HCT116 (cell line): Measurements from ENCODE around the gene CACNA1E.
"Not testable (repeated sequence)": the region's sequence is repeated elsewhere in the genome, so short reads cannot be mapped to it uniquely, and the experiment has no call there.

ENCODE experiments used
- JUND ChIP-seq: IDR thresholded peaks from 2 replicates; pipeline ENCODE4 v1.6.1; 2012
- TF ChIP-seq, protein P1 (sequence below), 3 experiments: fragments of 200-600 bp in 1 of 3; sonication (generic) in 1 of 3; IDR thresholded peaks in 2 of 3; conservative IDR thresholded peaks in 1 of 3; 2 replicates each; pipeline ENCODE4 v1.5.1; 2012 to 2017; ENCODE audit warnings: low read depth in 2 of 3, low read length in 2 of 3, antibody characterized with exemption in 1 of 3, borderline replicate concordance in 1 of 3, control low read depth in 1 of 3, mild to moderate bottlenecking in 1 of 3, mixed read lengths in 1 of 3, mixed run types in 1 of 3, moderate library complexity in 1 of 3; ENCODE audit not compliant: insufficient read depth in 1 of 3
- TF ChIP-seq, protein P2 (sequence below): IDR thresholded peaks from 2 replicates; pipeline ENCODE4 v1.6.1; 2012

DNA sequence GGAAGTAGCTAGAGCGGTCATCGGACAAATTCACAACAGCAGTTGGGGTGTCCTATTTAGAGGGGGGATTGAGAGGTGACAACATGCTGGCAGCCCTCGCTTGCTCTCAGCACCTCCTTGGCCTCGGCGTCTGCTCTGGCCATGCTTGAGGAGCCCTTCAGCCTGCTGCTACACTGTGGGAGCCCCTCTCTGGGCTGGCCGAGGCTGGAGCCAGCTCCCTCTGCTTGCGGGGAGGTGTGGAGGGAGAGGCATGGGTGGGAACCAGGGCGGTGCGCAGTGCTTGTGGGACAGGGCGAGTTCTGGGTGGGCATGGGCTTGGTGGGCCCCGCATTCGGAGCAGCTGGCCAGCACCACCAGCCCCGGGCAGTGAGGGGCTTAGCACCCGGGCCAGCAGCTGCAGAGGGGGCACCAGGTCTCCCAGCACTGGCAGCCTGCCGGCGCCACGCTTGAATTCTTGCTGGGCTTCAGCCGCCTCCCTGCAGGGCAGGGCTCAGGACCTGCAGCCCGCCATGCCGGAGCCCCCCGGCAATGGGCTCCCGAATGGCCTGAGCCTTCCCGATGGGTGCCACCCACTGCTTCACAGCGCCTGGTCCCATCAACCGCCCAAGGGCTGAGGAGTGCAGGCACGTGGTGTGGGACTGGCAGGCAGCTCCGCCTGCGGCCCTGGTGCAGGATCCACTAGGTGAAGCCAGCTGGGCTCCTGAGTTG, 349.0 kb downstream of the CACNA1E start:
- TF ChIP-seq, protein P1, sequence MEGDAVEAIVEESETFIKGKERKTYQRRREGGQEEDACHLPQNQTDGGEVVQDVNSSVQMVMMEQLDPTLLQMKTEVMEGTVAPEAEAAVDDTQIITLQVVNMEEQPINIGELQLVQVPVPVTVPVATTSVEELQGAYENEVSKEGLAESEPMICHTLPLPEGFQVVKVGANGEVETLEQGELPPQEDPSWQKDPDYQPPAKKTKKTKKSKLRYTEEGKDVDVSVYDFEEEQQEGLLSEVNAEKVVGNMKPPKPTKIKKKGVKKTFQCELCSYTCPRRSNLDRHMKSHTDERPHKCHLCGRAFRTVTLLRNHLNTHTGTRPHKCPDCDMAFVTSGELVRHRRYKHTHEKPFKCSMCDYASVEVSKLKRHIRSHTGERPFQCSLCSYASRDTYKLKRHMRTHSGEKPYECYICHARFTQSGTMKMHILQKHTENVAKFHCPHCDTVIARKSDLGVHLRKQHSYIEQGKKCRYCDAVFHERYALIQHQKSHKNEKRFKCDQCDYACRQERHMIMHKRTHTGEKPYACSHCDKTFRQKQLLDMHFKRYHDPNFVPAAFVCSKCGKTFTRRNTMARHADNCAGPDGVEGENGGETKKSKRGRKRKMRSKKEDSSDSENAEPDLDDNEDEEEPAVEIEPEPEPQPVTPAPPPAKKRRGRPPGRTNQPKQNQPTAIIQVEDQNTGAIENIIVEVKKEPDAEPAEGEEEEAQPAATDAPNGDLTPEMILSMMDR (IDR thresholded peaks at IDR 0.05 in 2 of 3, conservative IDR thresholded peaks at IDR 0.05 in 1 of 3; ENCODE audit: borderline replicate concordance in 1 of 3, insufficient read depth in 1 of 3, low read depth in 2 of 3, low read length in 2 of 3): not testable (repeated sequence)
- not testable (repeated sequence) for TF ChIP-seq JUND
- TF ChIP-seq, protein P2, sequence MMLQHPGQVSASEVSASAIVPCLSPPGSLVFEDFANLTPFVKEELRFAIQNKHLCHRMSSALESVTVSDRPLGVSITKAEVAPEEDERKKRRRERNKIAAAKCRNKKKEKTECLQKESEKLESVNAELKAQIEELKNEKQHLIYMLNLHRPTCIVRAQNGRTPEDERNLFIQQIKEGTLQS: not testable (repeated sequence)
